Activated T-cell treated with anti-CD3 and anti-CD28 coated beads for 48 hours (primary cell): ENCODE measurements around the gene ANXA10.
"Not testable (repeated sequence)": the region's sequence is repeated elsewhere in the genome, so short reads cannot be mapped to it uniquely, and the experiment has no call there.

Source experiments
- DNase-seq: peaks from one replicate; pipeline ENCODE4 v3.0.0-alpha.2; 2020; ENCODE audit warnings: low read depth

The ANXA10 gene, protein sequence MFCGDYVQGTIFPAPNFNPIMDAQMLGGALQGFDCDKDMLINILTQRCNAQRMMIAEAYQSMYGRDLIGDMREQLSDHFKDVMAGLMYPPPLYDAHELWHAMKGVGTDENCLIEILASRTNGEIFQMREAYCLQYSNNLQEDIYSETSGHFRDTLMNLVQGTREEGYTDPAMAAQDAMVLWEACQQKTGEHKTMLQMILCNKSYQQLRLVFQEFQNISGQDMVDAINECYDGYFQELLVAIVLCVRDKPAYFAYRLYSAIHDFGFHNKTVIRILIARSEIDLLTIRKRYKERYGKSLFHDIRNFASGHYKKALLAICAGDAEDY

DNA sequence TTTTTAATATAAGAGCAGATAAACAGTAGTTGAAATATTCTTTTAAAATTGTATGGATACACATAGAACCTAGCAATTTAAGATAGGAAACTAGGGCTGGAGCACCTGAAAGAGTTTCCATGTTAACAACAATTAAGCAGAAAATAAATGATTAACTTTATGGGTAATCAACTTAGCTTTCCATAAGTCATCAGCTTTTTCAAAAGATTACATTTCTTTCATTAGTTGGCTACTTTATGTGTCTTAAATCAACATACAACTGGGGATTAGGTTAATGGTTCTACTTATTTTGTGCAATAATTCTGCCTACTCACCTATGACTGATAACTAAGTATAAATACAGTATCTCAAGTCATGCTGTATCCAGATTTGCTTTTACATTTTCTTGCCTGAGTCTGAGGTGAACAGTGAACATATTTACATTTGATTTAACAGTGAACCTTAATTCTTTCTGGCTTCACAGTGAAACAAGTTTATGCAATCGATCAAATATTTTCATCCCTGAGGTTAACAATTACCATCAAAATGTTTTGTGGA lies at the start of gene ANXA10:
Gene ANXA10, plus strand, starts transcription at position 362 of the 537 bp plus-strand sequence. Its CDS starts 164 bp downstream, at position 526.
- no peak for DNase-seq

DNA sequence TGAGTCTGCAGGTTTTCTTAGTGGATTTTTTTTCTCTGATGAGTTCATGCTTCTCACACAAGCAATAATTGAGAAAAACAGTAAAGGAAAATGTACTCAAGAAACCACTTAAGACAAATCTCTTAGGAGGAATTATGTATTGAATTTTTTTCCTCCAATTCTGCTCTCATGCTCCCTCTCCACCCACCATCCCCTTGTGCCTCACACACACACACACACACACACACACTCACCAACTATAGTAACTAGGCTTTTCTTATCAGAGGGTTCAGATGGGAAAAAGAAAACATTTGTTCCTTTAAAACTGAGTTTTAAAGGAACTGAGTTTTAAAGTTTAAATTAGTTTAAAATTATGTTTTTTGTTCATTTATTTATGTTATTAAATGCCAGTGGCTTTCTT lies 47.0 kb upstream of the ANXA10 start:
- no peak for DNase-seq

DNA sequence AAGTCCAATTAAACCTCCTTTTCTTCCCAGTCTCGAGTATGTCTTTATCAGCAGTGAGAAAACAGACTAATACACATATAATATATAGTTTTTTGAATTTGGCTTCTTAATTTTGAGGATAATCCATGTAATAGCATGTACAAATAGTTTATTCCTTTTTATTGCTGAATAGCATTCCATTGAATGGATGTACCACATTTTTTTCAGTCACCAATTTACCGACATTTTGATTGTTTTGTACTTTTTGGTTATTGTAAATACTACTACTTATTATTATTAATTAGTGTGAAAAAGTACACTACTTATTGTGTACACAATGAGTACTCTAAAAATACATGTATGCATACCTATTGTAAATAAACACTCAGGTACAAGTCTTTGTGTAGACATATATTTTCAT lies 42.3 kb upstream of the ANXA10 start:
- no peak for DNase-seq

DNA sequence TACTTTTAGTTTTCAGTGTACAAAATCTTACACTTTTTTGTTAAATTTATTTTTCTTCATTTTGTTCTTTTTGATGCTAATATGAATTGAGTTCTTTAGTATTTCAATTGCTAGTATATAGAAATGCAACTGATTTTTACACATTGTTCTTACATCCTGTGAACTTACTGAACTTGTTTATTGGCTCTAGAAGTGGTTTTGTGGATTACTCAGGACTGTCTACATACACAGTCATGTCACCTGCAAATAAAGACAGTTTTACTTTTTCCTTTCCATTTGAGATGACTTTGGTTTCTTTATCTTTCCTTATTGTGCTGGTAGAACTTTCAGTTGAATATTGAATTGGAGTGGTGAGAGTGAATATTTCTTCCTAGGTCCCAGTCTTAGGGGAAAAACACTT lies 40.8 kb upstream of the ANXA10 start:
- DNase-seq: no peak

DNA sequence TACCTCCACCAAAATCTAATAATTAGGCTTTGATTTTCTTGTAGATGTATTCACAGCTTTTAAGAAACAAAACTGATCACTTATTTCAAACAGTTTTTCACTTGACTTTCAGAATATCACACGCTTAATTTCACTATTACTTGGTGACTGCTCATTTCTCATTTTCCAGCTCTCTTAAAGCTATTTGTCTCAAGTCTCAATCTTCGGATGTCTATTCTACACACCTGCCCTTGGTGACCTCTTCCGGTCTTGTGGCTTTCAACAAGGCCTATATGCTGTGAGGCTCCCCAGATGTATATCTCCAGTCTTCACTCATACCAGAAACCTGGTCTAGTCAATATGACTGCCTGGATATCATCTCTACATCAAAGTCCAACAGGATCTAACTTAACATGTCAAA lies 34.9 kb upstream of the ANXA10 start:
- DNase-seq: no peak

DNA sequence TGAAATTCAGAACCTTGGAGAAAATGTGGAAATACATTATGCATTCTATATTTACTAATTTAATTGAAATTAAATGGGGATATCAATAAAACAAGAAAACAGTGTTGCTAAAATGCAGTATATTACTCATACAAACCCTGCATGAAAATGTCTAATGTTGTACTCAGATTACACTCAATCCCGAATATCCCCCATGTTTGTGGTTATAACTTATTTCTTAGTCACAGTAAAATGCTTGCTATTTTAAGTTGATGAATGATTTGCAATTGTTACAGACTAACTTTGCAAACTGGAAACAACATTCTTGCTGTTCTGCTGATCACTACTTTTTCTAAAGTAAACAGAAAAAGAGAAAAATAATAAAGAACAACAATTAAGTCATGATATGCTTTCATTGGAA lies 33.1 kb upstream of the ANXA10 start:
- DNase-seq: no peak

DNA sequence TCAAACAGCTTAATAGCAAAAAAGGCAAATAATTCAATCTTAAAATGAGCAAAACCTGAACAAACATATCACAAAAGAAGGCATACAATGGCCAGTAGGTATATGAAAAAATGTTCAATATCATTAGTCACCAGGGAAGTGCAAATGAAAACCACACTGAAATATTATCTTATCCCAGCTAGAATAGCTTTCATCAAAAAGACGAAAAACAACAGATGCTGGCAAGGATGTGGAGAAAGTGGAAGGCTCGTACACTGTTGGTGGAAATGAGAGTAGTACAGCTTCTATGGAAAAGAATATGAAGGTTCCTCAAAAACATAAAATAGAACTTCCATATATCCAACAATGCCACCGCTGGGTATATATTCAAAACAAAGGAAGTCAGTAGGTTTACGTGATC lies 29.3 kb upstream of the ANXA10 start:
- DNase-seq: no peak

DNA sequence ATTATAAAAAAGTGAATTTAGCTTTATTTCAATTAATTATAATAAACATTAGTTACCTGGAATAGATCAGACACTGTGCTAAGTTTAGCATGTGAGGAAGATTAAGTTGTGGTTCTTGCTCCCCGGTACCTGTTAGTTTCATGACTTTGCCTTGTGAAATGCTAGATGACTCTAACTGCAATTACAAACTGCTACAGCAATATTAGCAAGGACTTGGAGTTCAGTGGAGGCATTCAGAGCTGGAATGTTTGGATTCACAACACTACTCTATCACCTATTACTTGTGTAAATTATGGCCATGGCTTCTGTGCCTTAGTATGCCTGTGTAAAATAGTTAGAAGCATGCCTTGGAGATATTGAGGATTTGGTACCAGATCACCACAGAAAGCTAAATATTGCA lies 21.4 kb upstream of the ANXA10 start:
- DNase-seq: no peak

DNA sequence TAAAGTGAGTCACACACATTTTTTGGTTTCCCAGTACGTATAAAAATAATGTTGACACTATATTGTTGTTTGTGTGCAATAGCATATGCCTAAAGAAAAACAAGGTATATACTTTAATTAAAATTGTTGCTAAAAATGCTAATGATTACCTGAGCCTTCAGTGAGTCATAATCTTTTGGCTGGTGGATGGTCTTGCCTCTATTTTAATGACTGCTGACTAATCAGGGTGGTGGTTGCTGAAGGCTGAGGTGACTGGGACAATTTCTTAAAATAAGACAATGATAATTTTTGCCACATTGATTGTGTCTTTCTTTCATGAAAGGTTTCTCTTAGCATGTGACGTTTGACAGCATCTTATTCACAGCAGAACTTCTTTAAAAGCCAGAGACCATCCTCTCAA lies 21.0 kb upstream of the ANXA10 start:
- no peak for DNase-seq

DNA sequence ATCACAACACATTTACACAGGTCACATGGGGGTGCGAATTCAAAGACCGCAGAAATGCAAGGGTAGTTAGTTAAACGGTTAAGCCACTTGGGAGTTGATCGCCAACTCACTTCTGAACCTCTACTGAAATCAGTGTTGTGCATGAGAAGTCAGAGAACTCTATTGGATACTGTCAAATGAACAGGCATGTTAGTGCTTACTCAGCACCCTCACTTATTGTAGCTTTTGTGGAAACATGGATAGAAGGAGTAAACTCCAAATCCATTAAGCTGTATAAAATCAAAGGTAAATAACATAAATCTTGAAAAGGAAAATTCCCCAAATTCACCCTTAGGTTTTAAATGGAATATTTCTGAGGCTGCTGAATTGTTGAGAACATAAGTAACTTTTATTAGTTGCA lies 17.5 kb upstream of the ANXA10 start:
- no peak for DNase-seq

DNA sequence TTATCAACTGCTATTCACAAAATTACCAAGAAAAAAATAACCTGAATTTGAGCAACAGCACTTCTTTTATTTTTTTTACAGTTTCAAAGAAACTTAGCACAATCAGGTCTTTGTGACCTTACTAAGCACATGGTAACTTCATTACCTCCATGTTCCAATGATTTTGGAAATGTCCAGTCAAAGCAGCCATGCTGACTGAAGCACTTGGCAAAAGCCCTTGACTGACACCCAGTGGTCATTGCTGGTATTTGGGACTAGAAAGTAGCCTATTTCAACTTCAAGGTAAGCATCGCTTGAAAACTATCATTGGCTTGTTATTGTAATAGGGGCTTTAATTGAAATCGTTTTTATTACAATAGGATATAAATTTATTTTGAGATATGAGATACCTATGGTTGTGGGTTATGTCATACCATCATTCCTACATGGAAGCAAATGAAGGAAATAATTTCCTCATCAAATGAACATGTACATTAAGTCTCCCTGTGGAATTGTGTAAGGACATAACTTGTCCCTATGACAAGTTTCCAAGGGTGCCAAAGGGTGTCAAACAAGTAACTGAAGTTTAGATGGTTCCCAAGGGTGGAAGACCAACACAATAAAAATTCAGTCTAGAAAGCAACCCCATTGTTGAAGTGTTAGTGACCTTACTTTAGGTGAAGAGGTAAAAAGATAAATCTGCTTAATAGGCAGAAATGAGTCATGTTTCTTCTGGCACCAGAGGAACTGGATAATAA lies 15.2 kb upstream of the ANXA10 start:
- DNase-seq: peak; percentile 8

DNA sequence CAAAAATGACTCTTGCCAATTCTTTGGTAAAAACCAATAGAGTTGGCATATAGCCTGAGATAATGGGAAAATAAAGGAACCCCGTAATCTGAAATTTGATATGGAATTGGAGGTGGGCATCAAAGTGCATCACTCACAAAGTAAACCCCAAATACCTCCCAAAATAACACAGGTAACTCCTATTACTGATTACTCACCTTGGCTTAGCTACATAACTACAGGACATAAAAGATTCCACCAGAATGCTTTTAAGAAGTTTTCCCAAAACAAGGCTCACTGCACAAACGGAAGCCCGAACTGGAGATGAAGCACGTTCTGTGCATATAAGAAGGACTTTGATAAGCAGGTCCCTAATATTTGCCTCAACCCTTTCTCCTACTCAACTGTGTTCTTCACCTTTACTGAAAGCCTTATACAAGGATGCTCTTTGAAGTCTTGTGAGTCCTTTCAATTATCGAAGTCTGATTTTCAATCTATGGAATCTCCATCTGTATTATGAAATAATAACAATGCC lies 14.6 kb upstream of the ANXA10 start:
- no peak for DNase-seq

DNA sequence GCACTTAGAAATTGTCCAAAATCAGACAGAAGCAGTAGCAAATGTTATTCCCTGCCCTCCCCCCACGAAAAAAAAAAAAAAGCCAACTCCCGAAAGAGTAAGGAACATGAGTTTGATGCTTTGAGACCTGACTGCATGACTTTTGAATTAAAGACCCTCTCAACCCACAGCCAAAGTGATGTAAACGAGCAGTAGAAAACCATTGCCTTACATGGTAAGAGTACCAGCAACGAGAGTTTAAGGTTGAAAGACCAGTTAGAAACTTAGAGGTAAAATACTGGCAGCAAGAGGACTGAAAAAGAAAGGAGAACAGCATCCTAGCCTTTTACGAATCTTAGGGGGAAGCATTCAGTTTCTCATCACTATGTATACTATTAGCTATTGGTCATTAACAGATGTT lies 10.0 kb upstream of the ANXA10 start:
- no peak for DNase-seq

DNA sequence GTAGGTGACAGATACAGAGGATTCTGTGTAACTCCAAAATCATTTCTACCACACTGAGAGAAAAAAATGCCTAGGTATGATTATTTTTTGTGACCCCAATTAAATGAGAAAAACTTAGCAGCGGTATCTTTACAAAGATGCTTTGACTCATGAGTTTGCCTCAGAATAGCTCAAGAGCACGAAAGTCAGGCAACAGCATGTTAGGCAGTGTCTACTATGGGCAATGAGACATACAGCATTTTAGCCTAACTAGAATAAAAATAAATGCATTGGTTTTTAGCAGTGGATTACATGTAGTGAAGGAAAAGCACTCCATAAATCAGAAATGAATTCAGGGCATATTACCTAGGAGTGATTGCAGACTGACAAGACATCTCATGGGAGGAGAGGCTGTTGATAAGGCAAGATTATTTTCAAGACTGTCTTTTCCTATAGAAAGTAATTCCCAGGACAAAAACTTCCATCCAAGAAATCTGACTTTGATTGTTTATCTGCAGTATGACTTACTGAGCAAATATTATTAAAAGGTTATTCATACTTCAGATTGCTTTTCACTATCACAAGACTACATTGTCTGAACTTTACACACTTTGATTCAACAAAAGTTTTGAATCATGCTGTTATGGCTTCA lies 3.6 kb downstream of the ANXA10 start:
- no peak for DNase-seq

DNA sequence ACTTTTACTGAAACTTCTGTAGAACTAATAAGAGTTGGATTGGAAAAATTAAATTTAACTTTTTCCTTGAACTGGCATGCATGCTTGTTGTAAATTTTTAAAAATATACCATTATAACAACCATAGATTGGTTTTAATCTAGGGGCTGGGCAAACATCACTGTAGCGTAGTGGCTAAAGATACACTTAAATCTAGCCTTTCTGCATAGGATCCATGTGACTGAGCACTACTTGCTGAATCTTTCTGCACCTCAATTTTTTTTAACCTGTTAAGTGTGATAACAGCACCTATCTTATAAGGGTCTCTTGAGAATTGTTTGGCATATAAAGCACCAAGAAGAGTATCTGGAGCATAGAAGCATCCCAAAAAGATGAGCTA lies 4.1 kb downstream of the ANXA10 start:
- no peak for DNase-seq

DNA sequence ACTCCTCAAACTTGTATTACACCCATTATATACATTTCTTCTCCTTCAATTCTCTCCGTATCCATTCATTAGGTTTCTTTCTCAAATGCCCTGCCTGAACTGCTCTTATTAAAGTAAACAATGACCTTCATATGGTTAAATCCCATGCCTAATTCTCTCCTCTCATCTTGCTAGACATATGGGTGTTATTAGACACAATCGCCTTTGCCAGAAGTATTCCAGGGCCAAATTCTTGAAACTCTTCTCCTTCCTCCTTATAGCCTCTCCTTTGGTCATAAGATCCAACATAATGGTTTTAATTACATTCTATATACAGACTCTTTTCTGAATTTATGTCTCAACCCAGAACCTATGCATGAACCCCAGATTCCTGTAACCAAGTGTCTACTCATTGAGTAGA lies 4.8 kb downstream of the ANXA10 start:
- no peak for DNase-seq

DNA sequence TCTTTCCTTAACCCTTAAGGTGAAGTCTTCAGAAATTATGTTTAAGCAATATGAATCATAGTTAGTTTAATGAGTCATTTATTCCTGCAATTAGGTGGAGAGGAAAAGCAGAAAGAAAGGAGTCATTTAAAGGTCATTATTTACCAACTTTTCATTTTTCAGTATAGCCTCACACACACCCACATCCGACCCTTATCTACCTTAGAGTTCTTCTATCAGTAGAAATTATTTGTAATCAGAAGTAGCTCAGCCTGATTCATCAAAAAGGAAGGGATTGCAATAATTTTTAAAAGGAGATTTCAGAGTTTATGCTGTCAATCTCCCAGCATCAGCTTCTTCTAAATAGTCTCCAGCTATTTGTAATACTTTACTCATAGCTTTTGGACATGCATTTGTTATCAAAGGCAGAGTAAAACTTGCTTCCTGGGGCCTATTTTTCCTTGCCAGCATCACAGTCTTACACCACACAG lies 5.9 kb downstream of the ANXA10 start:
- no peak for DNase-seq

DNA sequence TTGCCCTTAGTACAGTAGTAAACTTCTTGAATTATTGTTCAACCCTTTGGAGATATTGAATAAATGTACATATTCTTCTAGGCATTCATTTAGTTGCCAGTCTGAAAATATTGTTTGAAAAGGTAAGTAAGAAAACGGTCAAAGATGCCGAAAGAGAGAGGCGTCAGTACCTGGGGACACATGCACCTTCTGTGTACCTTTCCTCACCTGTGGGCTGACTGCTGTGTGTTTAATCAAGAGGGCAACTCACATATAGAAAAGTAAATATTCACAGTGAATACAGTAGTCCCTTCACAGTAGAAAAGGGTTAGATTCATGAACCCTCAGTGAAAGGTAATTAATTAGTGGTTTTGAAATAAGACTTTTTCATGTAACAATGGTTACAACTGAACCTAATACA lies 6.9 kb downstream of the ANXA10 start:
- DNase-seq: no peak

DNA sequence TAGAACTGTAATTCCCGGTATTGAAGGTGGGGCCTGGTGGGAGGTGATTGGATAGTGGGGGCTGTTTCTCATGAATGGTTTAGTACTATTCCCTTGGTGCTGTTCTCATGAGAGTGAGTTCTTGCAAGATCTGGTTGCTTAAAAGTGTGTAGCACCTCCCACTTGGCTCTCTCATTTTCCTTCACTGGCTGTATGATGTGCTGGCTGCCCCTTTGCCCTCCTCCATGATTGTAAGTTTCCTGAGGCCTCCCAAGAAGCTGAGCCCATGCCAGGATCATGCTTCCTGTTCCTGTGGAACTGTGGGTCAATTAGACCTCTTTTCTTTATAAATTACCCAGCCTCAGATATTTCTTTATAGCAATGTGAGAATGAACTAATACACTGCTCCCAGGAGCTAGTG lies 8.7 kb downstream of the ANXA10 start:
- no peak for DNase-seq

DNA sequence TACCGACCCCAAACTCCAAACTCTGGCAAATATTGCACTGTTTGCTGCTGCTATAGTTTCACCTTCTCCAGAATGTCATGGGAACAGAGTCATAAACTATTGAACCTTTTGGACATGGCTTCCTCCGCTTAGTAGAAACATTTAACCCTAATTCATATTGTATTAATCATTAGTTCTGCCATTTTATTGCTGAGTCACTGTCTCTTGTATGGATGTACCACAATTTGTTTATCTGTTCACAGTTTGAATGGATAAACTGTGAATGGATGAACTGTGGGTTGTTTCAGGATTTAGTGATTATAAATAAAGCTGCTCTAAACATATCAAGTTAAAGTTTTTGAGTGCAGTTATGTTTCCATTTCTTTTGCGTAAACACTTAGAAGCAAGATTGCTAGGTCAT lies 10.1 kb downstream of the ANXA10 start:
- no peak for DNase-seq

DNA sequence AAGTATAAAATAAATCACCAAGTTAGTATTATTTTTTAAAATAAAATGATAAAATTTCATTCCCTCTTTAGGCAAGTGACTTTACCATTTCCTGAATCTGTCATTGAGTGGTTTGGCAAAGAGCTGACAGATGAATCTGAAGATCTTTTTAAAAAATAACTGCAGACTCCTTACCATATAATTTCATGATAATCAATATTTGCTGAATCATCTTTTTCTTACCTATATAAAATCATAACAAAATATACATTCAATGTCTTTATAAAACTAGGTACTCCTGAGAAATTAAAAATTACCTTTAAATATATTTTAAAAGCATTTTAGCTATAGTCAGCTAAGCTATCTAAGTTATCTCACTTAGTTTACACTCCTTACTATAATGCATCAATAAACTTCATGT lies 17.2 kb downstream of the ANXA10 start:
- no peak for DNase-seq

DNA sequence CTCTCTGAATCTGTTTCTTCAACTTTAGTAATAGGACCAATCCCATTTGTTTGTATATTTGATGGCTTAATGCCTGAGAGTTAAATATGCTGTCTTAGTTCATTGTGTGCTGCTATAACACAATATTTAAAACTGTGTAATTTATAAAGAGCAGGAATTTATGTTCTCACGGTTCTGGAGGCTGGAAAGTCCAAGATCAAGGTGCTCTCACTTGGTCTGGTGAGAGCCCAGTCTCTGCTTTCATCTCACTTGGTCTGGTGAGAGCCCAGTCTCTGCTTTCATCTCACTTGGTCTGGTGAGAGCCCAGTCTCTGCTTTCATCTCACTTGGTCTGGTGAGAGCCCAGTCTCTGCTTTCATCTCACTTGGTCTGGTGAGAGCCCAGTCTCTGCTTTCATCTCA lies 20.7 kb downstream of the ANXA10 start:
- DNase-seq: not testable (repeated sequence)
